Measurements from ENCODE around the gene ZBTB47. TPM values are rescaled to one million over a fixed set of nuclear protein-coding genes. Genes with fewer than 3 reads are reported as not detected.

Gene ZBTB47
- total and polyA plus RNA-seq, 8 donors = 10.1 to 40.3 (median 23.4) TPM

GRCh38 chr3:42673082-42673481 is 19.6 kb downstream of the ZBTB47 start:
- no peak for DNase-seq
- Histone ChIP-seq H3K4me3 (no peak overlapping the region), H3K27me3 (no peaks in the 10 kb centered on the region), H3K36me3 (no peaks in the 10 kb centered on the region), H3K9me3 (no peaks in the 10 kb centered on the region), H3K4me1 (peaks cover 0 to 9% (median 2%) of the 10 kb centered on the region in 4 donors), H3K27ac (no peak overlapping the region)
- intact Hi-C loops (cut with DNase I; ENCODE audit: low total_unique reads) = no loop called here
- TF ChIP-seq POLR2AphosphoS5 (IDR thresholded peaks at IDR 0.05) = no peak
- no peak for TF ChIP-seq POLR2A (IDR thresholded peaks at IDR 0.05)
- no peak for TF ChIP-seq EP300 (IDR thresholded peaks at IDR 0.05)
- no peak for TF ChIP-seq CTCF (IDR thresholded peaks at IDR 0.05)

- WGBS, 5 donors = 41 to 62% (median 60%) methylated on average over 3 of the region's 3 CpGs
- H3K9me3 ChIP-seq = no peaks in the 10 kb centered on the region
- no peaks in the 10 kb centered on the region for H3K36me3 ChIP-seq
Observed at GRCh38 chr3:42674146-42674545, 20.6 kb downstream of the ZBTB47 start.

GRCh38 chr3:42675909-42676308 is 22.4 kb downstream of the ZBTB47 start:
- Histone ChIP-seq H3K27me3 (no peaks in the 10 kb centered on the region), H3K4me1 (no peaks in the 10 kb centered on the region), H3K9me3 (no peaks in the 10 kb centered on the region), H3K36me3 (no peaks in the 10 kb centered on the region), H3K27ac (no peak overlapping the region), H3K4me3 (no peak overlapping the region)
- TF ChIP-seq CTCF (IDR thresholded peaks at IDR 0.05) = no peak
- TF ChIP-seq POLR2A (IDR thresholded peaks at IDR 0.05) = no peak
- TF ChIP-seq EP300 (IDR thresholded peaks at IDR 0.05) = no peak
- no peak for TF ChIP-seq POLR2AphosphoS5 (IDR thresholded peaks at IDR 0.05)
- 73 to 90% (median 87%) methylated on average over 2 of the region's 2 CpGs for WGBS, 5 donors
- DNase-seq = no peak
- intact Hi-C loops (cut with DNase I; ENCODE audit: low total_unique reads) = no loop called here

More at GRCh38 chr3:42674146-42674545, 20.6 kb downstream of the ZBTB47 start:
- no peak for DNase-seq
- Histone ChIP-seq H3K4me1 (peaks cover 0 to 2% (median 0%) of the 10 kb centered on the region in 4 donors), H3K4me3 (no peak overlapping the region), H3K27ac (no peak overlapping the region), H3K27me3 (no peaks in the 10 kb centered on the region)
- intact Hi-C loops (cut with DNase I; ENCODE audit: low total_unique reads) = no loop called here
- no peak for TF ChIP-seq POLR2AphosphoS5 (IDR thresholded peaks at IDR 0.05)
- no peak for TF ChIP-seq POLR2A (IDR thresholded peaks at IDR 0.05)
- no peak for TF ChIP-seq EP300 (IDR thresholded peaks at IDR 0.05)
- no peak for TF ChIP-seq CTCF (IDR thresholded peaks at IDR 0.05)

GRCh38 chr3:42678447-42678846 is 24.9 kb downstream of the ZBTB47 start:
- 64 to 82% (median 70%) methylated on average over 2 of the region's 2 CpGs for WGBS, 5 donors
- Histone ChIP-seq H3K9me3 (no peaks in the 10 kb centered on the region), H3K36me3 (no peaks in the 10 kb centered on the region), H3K4me1 (peaks cover 0 to 4% (median 0%) of the 10 kb centered on the region in 4 donors), H3K27me3 (no peaks in the 10 kb centered on the region), H3K4me3 (no peak overlapping the region), H3K27ac (no peak overlapping the region)
- TF ChIP-seq CTCF (IDR thresholded peaks at IDR 0.05) (no peak), POLR2AphosphoS5 (IDR thresholded peaks at IDR 0.05) (no peak), POLR2A (IDR thresholded peaks at IDR 0.05) (no peak), EP300 (IDR thresholded peaks at IDR 0.05) (no peak)
- intact Hi-C loops (cut with DNase I; ENCODE audit: low total_unique reads) = no loop called here
- no peak for DNase-seq

All from stomach (tissue), 9 donors.